H1 (cell line): ENCODE measurements around the gene MSI2. TPM values are rescaled to one million over a fixed set of nuclear protein-coding genes. Genes with fewer than 3 reads are reported as not detected.

Experiments used
- CTCF ChIA-PET: fragments of 300-600 bp; sonication (Branson Sonifier 250); formaldehyde crosslinking; loops from one replicate; lab custom pipeline; 2021; ENCODE audit not compliant: partially characterized antibody; lab: Charles Lee
- POLR2A ChIA-PET: fragments of 300-600 bp; sonication (Branson Sonifier 250); formaldehyde crosslinking; loops from one replicate; lab custom pipeline; 2021; ENCODE audit warnings: inconsistent platforms; ENCODE audit not compliant: partially characterized antibody; lab: Charles Lee
- DNase-seq, 2 experiments: peaks; one replicate each; pipeline versions ENCODE4 v3.0.0 to v3.0.0-alpha.2; 2010 to 2022; ENCODE audit warnings: low spot score in 2 of 2, low read depth in 1 of 2, mixed read lengths in 1 of 2
- FAIRE-seq: peaks from 2 replicates; lab custom pipeline; 2011; peaks lifted over from hg19 to GRCh38; lab: Jason Lieb, UNC
- H2AFZ ChIP-seq: 2 replicates; pipeline ENCODE4 v1.8.1; 2012; ENCODE audit warnings: low read length, inconsistent platforms
- H2AK5ac ChIP-seq: 2 replicates; pipeline ENCODE4 v1.6.1; 2013; ENCODE audit warnings: low read depth, low read length
- H2BK120ac ChIP-seq: replicated peaks from 2 replicates; pipeline ENCODE3; 2013; ENCODE audit warnings: low read depth, low read length, inconsistent platforms
- H2BK12ac ChIP-seq: 2 replicates; pipeline ENCODE4 v1.6.1; 2013; ENCODE audit warnings: low read depth, low read length
- H2BK15ac ChIP-seq: 2 replicates; pipeline ENCODE4 v1.6.1; 2013; ENCODE audit warnings: low read length
- H2BK20ac ChIP-seq: 2 replicates; pipeline ENCODE4 v1.6.1; 2013; ENCODE audit warnings: low read length
- H2BK5ac ChIP-seq: 2 replicates; pipeline ENCODE4 v1.6.1; 2013; ENCODE audit warnings: low read depth, low read length
- H3K14ac ChIP-seq: 2 replicates; pipeline ENCODE4 v1.6.1; 2013; ENCODE audit warnings: inconsistent platforms; ENCODE audit not compliant: insufficient read length
- H3K18ac ChIP-seq: 2 replicates; pipeline ENCODE4 v1.6.1; 2013; ENCODE audit warnings: low read length; ENCODE audit errors: extremely low read depth
- H3K23ac ChIP-seq: 2 replicates; pipeline ENCODE4 v1.6.1; 2013; ENCODE audit warnings: inconsistent platforms; ENCODE audit not compliant: insufficient read length
- H3K23me2 ChIP-seq: 2 replicates; pipeline ENCODE4 v1.6.1; 2013; ENCODE audit warnings: low read depth, low read length
- H3K27ac ChIP-seq: 2 replicates; pipeline ENCODE4 v1.6.1; 2011; ENCODE audit warnings: low read depth, low read length, inconsistent platforms
- H3K27me3 ChIP-seq, 4 experiments: replicated peaks in 1 of 4; 1 replicate in 1 of 4; 2 replicates in 3 of 4; pipeline versions ENCODE4 v1.6.1 to v1.8.1; 2011 to 2013; ENCODE audit warnings: low read length in 3 of 4, mild to moderate bottlenecking in 3 of 4, inconsistent platforms in 2 of 4, mixed read lengths in 2 of 4, moderate library complexity in 1 of 4; ENCODE audit not compliant: control insufficient read depth in 3 of 4, insufficient read depth in 3 of 4; ENCODE audit errors: extremely low read depth in 1 of 4
- H3K36me3 ChIP-seq, 4 experiments: 2 replicates each; pipeline versions ENCODE4 v1.6.1 to v1.8.1; 2011 to 2013; ENCODE audit warnings: mild to moderate bottlenecking in 4 of 4, low read length in 3 of 4, moderate library complexity in 2 of 4, control low read depth in 1 of 4, inconsistent platforms in 1 of 4; ENCODE audit not compliant: insufficient read depth in 4 of 4, control insufficient read depth in 2 of 4
- H3K4ac ChIP-seq: replicated peaks from 2 replicates; pipeline ENCODE3; 2013; ENCODE audit warnings: low read length, low read depth, mixed read lengths, inconsistent platforms; ENCODE audit not compliant: insufficient read length
- H3K4me1 ChIP-seq, 4 experiments: replicated peaks in 1 of 4; 1 replicate in 1 of 4; 2 replicates in 3 of 4; pipeline versions ENCODE4 v1.6.1 to v1.8.1; 2011 to 2013; ENCODE audit warnings: low read length in 3 of 4, inconsistent platforms in 2 of 4, mixed read lengths in 1 of 4; ENCODE audit not compliant: insufficient read depth in 4 of 4, control insufficient read depth in 3 of 4
- H3K4me2 ChIP-seq, 2 experiments: 2 replicates each; pipeline versions ENCODE4 v1.6.1 to v1.8.1; 2011 to 2013; ENCODE audit warnings: low read depth in 2 of 2, low read length in 2 of 2, control low read depth in 1 of 2, inconsistent platforms in 1 of 2, mild to moderate bottlenecking in 1 of 2; ENCODE audit not compliant: insufficient read depth in 1 of 2
- H3K4me3 ChIP-seq, 4 experiments: fragments of 200-600, 300-600 bp in 1 of 4; sonication (generic), shearing (Covaris generic), sonication (Bioruptor Twin) in 1 of 4; 2 replicates each; pipeline versions ENCODE4 v1.5.1 to v1.8.1; 2011 to 2016; ENCODE audit warnings: low read length in 4 of 4, low read depth in 3 of 4, control low read depth in 2 of 4, inconsistent platforms in 2 of 4, mild to moderate bottlenecking in 2 of 4, mixed read lengths in 1 of 4, moderate library complexity in 1 of 4; ENCODE audit not compliant: insufficient read depth in 2 of 4; ENCODE audit errors: extremely low read depth in 1 of 4
- H3K56ac ChIP-seq: replicated peaks from 2 replicates; pipeline ENCODE3; 2013; ENCODE audit warnings: low read depth, mild to moderate bottlenecking, mixed read lengths, low read length, inconsistent platforms; ENCODE audit not compliant: insufficient read length
- H3K79me1 ChIP-seq: 2 replicates; pipeline ENCODE4 v1.6.1; 2013; ENCODE audit warnings: low read depth, low read length, control low read depth
- H3K79me2 ChIP-seq, 2 experiments: 2 replicates each; pipeline versions ENCODE4 v1.6.1 to v1.8.1; 2012 to 2013; ENCODE audit warnings: low read length in 2 of 2, mild to moderate bottlenecking in 2 of 2, inconsistent platforms in 1 of 2; ENCODE audit not compliant: insufficient read depth in 2 of 2, control insufficient read depth in 1 of 2
- H3K9ac ChIP-seq, 4 experiments: replicated peaks in 1 of 4; 1 replicate in 1 of 4; 2 replicates in 3 of 4; pipeline versions ENCODE4 v1.6.1 to v1.8.1; 2011 to 2013; ENCODE audit warnings: low read depth in 3 of 4, low read length in 3 of 4, control low read depth in 2 of 4, mild to moderate bottlenecking in 2 of 4, moderate library complexity in 2 of 4, inconsistent platforms in 1 of 4; ENCODE audit errors: extremely low read depth in 1 of 4
- H3K9me3 ChIP-seq, 2 experiments: 2 replicates each; pipeline versions ENCODE4 v1.6.1 to v1.8.1; 2012 to 2013; ENCODE audit warnings: mild to moderate bottlenecking in 2 of 2, moderate library complexity in 2 of 2, control low read depth in 1 of 2, inconsistent platforms in 1 of 2, low read depth in 1 of 2, low read length in 1 of 2, mixed read lengths in 1 of 2; ENCODE audit not compliant: insufficient read depth in 2 of 2
- H4K20me1 ChIP-seq, 2 experiments: replicated peaks in 1 of 2; 2 replicates each; pipeline versions ENCODE3 to v1.8.1; 2011 to 2013; ENCODE audit warnings: inconsistent platforms in 2 of 2, low read length in 2 of 2, mild to moderate bottlenecking in 1 of 2; ENCODE audit not compliant: insufficient read depth in 2 of 2, control insufficient read depth in 1 of 2
- H4K5ac ChIP-seq: 2 replicates; pipeline ENCODE4 v1.6.1; 2013; ENCODE audit warnings: low read length, low read depth, mixed read lengths, inconsistent platforms; ENCODE audit not compliant: insufficient read length
- H4K8ac ChIP-seq: 2 replicates; pipeline ENCODE4 v1.8.0; 2013; ENCODE audit warnings: mild to moderate bottlenecking, moderate library complexity, low read length, inconsistent platforms; ENCODE audit not compliant: insufficient read depth; ENCODE audit errors: extremely low read depth
- H4K91ac ChIP-seq: replicated peaks from 2 replicates; pipeline ENCODE3; 2013; ENCODE audit warnings: low read length, mixed read lengths, inconsistent platforms; ENCODE audit not compliant: insufficient read length
- BCL11A ChIP-seq, 2 experiments: IDR thresholded peaks; one replicate each; pipeline ENCODE4 v1.6.1; 2011; ENCODE audit warnings: low read depth in 2 of 2, low read length in 2 of 2, mild to moderate bottlenecking in 2 of 2
- CBX5 ChIP-seq: fragments of 300-800, 300-1000 bp; sonication (generic); IDR thresholded peaks from 2 replicates; pipeline ENCODE4 v1.7.1; 2016; ENCODE audit warnings: antibody characterized with exemption, low read length, low read depth
- CEBPB ChIP-seq: IDR thresholded peaks from 2 replicates; pipeline ENCODE4 v1.6.1; 2012; ENCODE audit warnings: low read depth, low read length
- EGR1 ChIP-seq: IDR thresholded peaks from 2 replicates; pipeline ENCODE4 v1.6.1; 2011; ENCODE audit warnings: low read depth, low read length, borderline replicate concordance
- FOSL1 ChIP-seq: IDR thresholded peaks from 2 replicates; pipeline ENCODE4 v1.6.1; 2011; ENCODE audit warnings: mild to moderate bottlenecking, low read depth, low read length, moderate library complexity; ENCODE audit not compliant: insufficient read depth
- GABPA ChIP-seq: IDR thresholded peaks from 2 replicates; pipeline ENCODE4 v1.6.1; 2011; ENCODE audit warnings: mild to moderate bottlenecking, low read length, moderate library complexity, borderline replicate concordance; ENCODE audit not compliant: insufficient read depth
- GTF2F1 ChIP-seq: IDR thresholded peaks from 2 replicates; pipeline ENCODE4 v1.6.1; 2012; ENCODE audit warnings: low read depth, low read length, improper control_type of control experiment, borderline replicate concordance
- HDAC2 ChIP-seq, 2 experiments: fragments of 300-600 bp in 1 of 2; sonication (generic) in 1 of 2; IDR thresholded peaks; 2 replicates each; pipeline ENCODE4 v1.6.1; 2011 to 2012; ENCODE audit warnings: low read depth in 2 of 2, low read length in 2 of 2, mild to moderate bottlenecking in 2 of 2, moderate library complexity in 2 of 2, borderline replicate concordance in 1 of 2, inconsistent platforms in 1 of 2
- MAFK ChIP-seq: IDR thresholded peaks from 2 replicates; pipeline ENCODE4 v1.6.1; 2012; ENCODE audit warnings: low read depth, mild to moderate bottlenecking, improper control_type of control experiment, low read length
- RBBP5 ChIP-seq: IDR thresholded peaks from 2 replicates; pipeline ENCODE4 v1.7.1; 2012; ENCODE audit warnings: low read depth, mild to moderate bottlenecking, inconsistent platforms, low read length, moderate library complexity, borderline replicate concordance
- SIN3A ChIP-seq, 2 experiments: IDR thresholded peaks in 1 of 2; conservative IDR thresholded peaks in 1 of 2; 2 replicates each; pipeline ENCODE4 v1.6.1; 2011 to 2012; ENCODE audit warnings: low read length in 2 of 2, improper control_type of control experiment in 1 of 2, low read depth in 1 of 2, mild to moderate bottlenecking in 1 of 2
- TAF1 ChIP-seq: IDR thresholded peaks from 2 replicates; pipeline ENCODE4 v1.6.1; 2011; ENCODE audit warnings: mild to moderate bottlenecking, low read depth, low read length
- TBP ChIP-seq: IDR thresholded peaks from 2 replicates; pipeline ENCODE4 v1.6.1; 2011; ENCODE audit warnings: low read depth, low read length, improper control_type of control experiment
- YY1 ChIP-seq: IDR thresholded peaks from 2 replicates; pipeline ENCODE4 v1.6.1; 2011; ENCODE audit warnings: low read depth, mild to moderate bottlenecking, low read length
- WGBS, 2 experiments: shearing (Covaris generic) in 1 of 2; methylation state at CpG; one replicate each; pipeline versions ENCODE4 v1.1.6 to v1.1.7; 2013 to 2015; ENCODE audit warnings: low lambda C conversion rate in 2 of 2, mixed read lengths in 2 of 2, inconsistent platforms in 1 of 2, low coverage in 1 of 2, missing lambda C conversion rate in 1 of 2; ENCODE audit not compliant: insufficient replicate concordance in 2 of 2, insufficient coverage in 1 of 2, insufficient read length in 1 of 2; ENCODE audit errors: extremely low coverage in 1 of 2, missing lambda C conversion rate in 1 of 2; 5-methylcytosine and 5-hydroxymethylcytosine counted together
- polyA plus RNA-seq, 7 experiments: library from polyadenylated mRNA; depleted of rRNA in 3 of 7; stranded (reverse) in 5 of 7; unstranded in 2 of 7; fragments of >200 nt in 5 of 7; fragments of 200-250 nt in 2 of 7; gene quantifications; 1 replicate in 5 of 7; 2 replicates in 1 of 7; 4 replicates in 1 of 7; pipeline versions ENCODE4 v1.2.1 to v1.2.3, GENCODE V29; 2011 to 2013; ENCODE audit warnings: missing spikeins in 2 of 7, mixed read lengths in 2 of 7
- total RNA-seq: library from RNA; stranded (reverse); fragmentation: NEBNext Ultra II Directional; extraction: Animal tissue kit (Norgen Biotek cat#: 25700); gene quantifications from 2 replicates; pipeline ENCODE4 v1.2.1, GENCODE V29; 2021

MSI2 gene
- total and polyA plus RNA-seq, 2 of the 8 experiments (the other 6 are each of a cell fraction or from before 2014, with no cell fraction given): 36.7 to 80.6 TPM

GRCh38 chr17:57657211-57657610 is 400.9 kb downstream of the MSI2 start:
- Histone ChIP-seq H4K8ac (no peak overlapping the region), H3K27me3 (no peaks in the 10 kb centered on the region), H2BK20ac (no peak overlapping the region), H3K79me2 (no peaks in the 10 kb centered on the region), H3K18ac (no peak overlapping the region), H3K79me1 (0 out of 2 replicates have a peak, but pooled peaks cover 2% of the 10 kb centered on the region), H2AFZ (no peak overlapping the region), H3K4me2 (no peak overlapping the region), H2BK5ac (no peak overlapping the region), H2BK15ac (no peak overlapping the region), H3K4me3 (no peak overlapping the region), H3K4me1 (peaks cover 0 to 5% (median 4%) of the 10 kb centered on the region in 4 experiments; a peak in 4 of 7 replicates), H4K20me1 (no peaks in the 10 kb centered on the region), H3K56ac (no peak overlapping the region), H4K91ac (no peak overlapping the region), H3K4ac (no peak overlapping the region), H3K9ac (no peak overlapping the region), H2AK5ac (no peak overlapping the region), H3K27ac (no peak overlapping the region), H4K5ac (no peak overlapping the region), H3K14ac (no peak overlapping the region), H2BK12ac (no peak overlapping the region), H3K9me3 (no peaks in the 10 kb centered on the region), H3K23me2 (no peaks in the 10 kb centered on the region), H3K23ac (no peak overlapping the region), H3K36me3 (no peaks in the 10 kb centered on the region; a peak in 2 of 8 replicates), H2BK120ac (no peak overlapping the region)
- DNase-seq (no peak), FAIRE-seq (no peak)
- WGBS, 2 experiments: 97% methylated on average over 2 of the region's 2 CpGs; no CpG with 5 or more reads in 1 of the 2 experiments
- POLR2A ChIA-PET: no interaction called here
- CTCF ChIA-PET: interaction anchor here (0.6 to 1.9 kb wide), 8 partner anchors 9 to 483 kb away, joined by 3 to 7 read pairs (median 4); no protein-coding TSS in a partner anchor
- TF ChIP-seq HDAC2 (IDR thresholded peaks at IDR 0.05; ENCODE audit: borderline replicate concordance in 1 of 2, low read depth in 2 of 2, low read length in 2 of 2) (no peak), TAF1 (no peak), TBP (no peak), SIN3A (conservative IDR thresholded peaks at IDR 0.05 in 1 of 2, IDR thresholded peaks at IDR 0.05 in 1 of 2; ENCODE audit: low read depth in 1 of 2, low read length in 2 of 2) (no peak), CBX5 (no peak), EGR1 (no peak), CEBPB (no peak), GTF2F1 (no peak), GABPA (no peak), YY1 (no peak), MAFK (no peak), FOSL1 (no peak), BCL11A (IDR thresholded peaks at IDR 0.05; ENCODE audit: low read depth in 2 of 2, low read length in 2 of 2) (no peak), RBBP5 (no peak)
